Hippocampal formation (tissue), 2 donors: Measurements from ENCODE around the gene GNA15.
"Not testable (repeated sequence)": the region's sequence is repeated elsewhere in the genome, so short reads cannot be mapped to it uniquely, and the experiment has no call there.

Experiments used
- DNase-seq, 2 donors: peaks; one replicate each; lab custom pipeline; 2025; lab: John Stamatoyannopoulos, UW

Gene GNA15

GRCh38 chr19:3135961-3136683 lies at the start of gene GNA15:
Gene GNA15, plus strand, starts transcription at chr19:3136033. Its CDS starts 418 bp downstream, at chr19:3136451.
- no peak for DNase-seq

- DNase-seq, result no peak
Observed at GRCh38 chr19:3087769-3088168, 48.1 kb upstream of the GNA15 start.

GRCh38 chr19:3089299-3089855 lies 46.5 kb upstream of the GNA15 start:
- DNase-seq, result not testable (repeated sequence)

- no peak for DNase-seq
Observed at GRCh38 chr19:3094601-3095440, 41.0 kb upstream of the GNA15 start.

GRCh38 chr19:3095441-3096191 lies 40.2 kb upstream of the GNA15 start:
- no peak for DNase-seq

- DNase-seq, result no peak
Observed at GRCh38 chr19:3096267-3096901, 39.4 kb upstream of the GNA15 start.

GRCh38 chr19:3096902-3097326 lies 38.9 kb upstream of the GNA15 start:
- DNase-seq, result no peak

- DNase-seq, result no peak
Observed at GRCh38 chr19:3097442-3097871, 38.4 kb upstream of the GNA15 start.

GRCh38 chr19:3098141-3098514 lies 37.7 kb upstream of the GNA15 start:
- no peak for DNase-seq

GRCh38 chr19:3098515-3099346 lies 37.1 kb upstream of the GNA15 start:
- DNase-seq, result no peak

GRCh38 chr19:3099347-3100145 lies 36.3 kb upstream of the GNA15 start:
- DNase-seq, result no peak

GRCh38 chr19:3100331-3100730 lies 35.5 kb upstream of the GNA15 start:
- DNase-seq, result no peak

GRCh38 chr19:3100747-3101730 lies 34.8 kb upstream of the GNA15 start:
- no peak for DNase-seq

GRCh38 chr19:3102239-3103140 lies 33.3 kb upstream of the GNA15 start:
- no peak for DNase-seq

GRCh38 chr19:3104708-3104983 lies 31.2 kb upstream of the GNA15 start:
- DNase-seq, result no peak

- DNase-seq, result no peak
Observed at GRCh38 chr19:3105641-3106508, 30.0 kb upstream of the GNA15 start.
